Activated B cell treated with CpG ODN at 0.5 μM for 24 hours (primary cell): Measurements from ENCODE around the gene CPXCR1. TPM values are rescaled to one million over a fixed set of nuclear protein-coding genes. Genes with fewer than 3 reads are reported as not detected.
"Not testable (repeated sequence)": the region's sequence is repeated elsewhere in the genome, so short reads cannot be mapped to it uniquely, and the experiment has no call there.

Experiments used
- ATAC-seq: fragments of 200-7000 bp; cut with Tn5 transposase; one replicate; pipeline ENCODE4 v1.10.0; 2021; ENCODE audit warnings: low read depth, mild to moderate bottlenecking, moderate library complexity
- CTCF ChIA-PET: fragments of 350-600 bp; sonication (Branson Sonifier 250); formaldehyde crosslinking; loops from one replicate; lab custom pipeline; 2021; ENCODE audit warnings: antibody characterized with exemption; lab: Charles Lee
- POLR2A ChIA-PET: fragments of 350-600 bp; sonication (Branson Sonifier 250); formaldehyde crosslinking; loops from one replicate; lab custom pipeline; 2021; ENCODE audit warnings: antibody characterized with exemption; lab: Charles Lee
- DNase-seq: peaks from one replicate; pipeline ENCODE4 v3.0.0; 2022
- H3K27ac Mint-ChIP-seq: one replicate; pipeline ENCODE4 v1.8.0; 2020; ENCODE audit warnings: mixed read lengths
- H3K27me3 Mint-ChIP-seq: one replicate; pipeline ENCODE4 v1.8.0; 2021; ENCODE audit warnings: mixed read lengths
- H3K36me3 Mint-ChIP-seq: one replicate; pipeline ENCODE4 v1.8.0; 2021; ENCODE audit warnings: low read depth, mixed read lengths
- H3K4me1 Mint-ChIP-seq: one replicate; pipeline ENCODE4 v1.8.0; 2021; ENCODE audit warnings: mixed read lengths
- H3K4me3 Mint-ChIP-seq: one replicate; pipeline ENCODE4 v1.8.0; 2020; ENCODE audit warnings: mild to moderate bottlenecking, mixed read lengths
- H3K9me3 Mint-ChIP-seq: one replicate; pipeline ENCODE4 v1.8.0; 2020; ENCODE audit warnings: mixed read lengths
- intact Hi-C: fragments of 100-400 bp; cut with micrococcal nuclease; formaldehyde crosslinking; loops from one replicate; pipeline ENCODE4 v1.15.1; 2024
- total RNA-seq: library from RNA; stranded (reverse); gene quantifications from 2 replicates; pipeline ENCODE4 v1.2.3, GENCODE V29; 2022
- TF ChIP-seq, protein P1 (sequence below): fragments of 200-600 bp; IDR thresholded peaks from one replicate; pipeline ENCODE4 v1.8.0; 2022; ENCODE audit warnings: antibody characterized with exemption, mild to moderate bottlenecking

CPXCR1 gene
- total RNA-seq = not detected in 2 replicates

DNA sequence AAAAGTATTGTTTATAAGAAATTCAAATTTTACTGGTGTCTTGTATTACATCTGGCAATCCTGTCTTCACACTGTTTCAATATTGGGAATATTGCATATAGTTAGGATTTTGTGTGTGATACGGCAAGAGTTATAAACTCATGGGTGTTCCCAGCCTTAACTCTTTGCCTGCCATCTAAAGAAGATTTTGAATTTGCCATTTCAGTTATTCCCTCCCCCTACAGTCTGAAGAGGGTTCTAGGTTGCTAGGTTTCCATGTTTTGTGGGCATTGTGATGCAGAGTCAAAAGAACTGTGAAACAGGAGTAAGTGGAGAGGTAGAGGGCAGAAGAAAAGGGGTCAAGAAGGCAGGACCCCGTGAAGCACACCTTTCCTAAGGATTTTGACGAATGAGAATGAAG is at the start of gene CPXCR1:
Gene CPXCR1 (plus strand): TSS at position 301 of the 400 bp plus-strand sequence. CDS start 6,190 bp downstream, outside the sequence.
- Mint-ChIP-seq H3K36me3 (no peaks in the 10 kb centered on the region), H3K4me3 (no peak within 1 kb of the TSS), H3K27me3 (no peaks in the 10 kb centered on the region), H3K4me1 (no peaks in the 10 kb centered on the region), H3K27ac (no peak within 1 kb of the TSS), H3K9me3 (no peaks in the 10 kb centered on the region)
- POLR2A ChIA-PET = no interaction called here
- CTCF ChIA-PET = no interaction called here
- ATAC-seq (no peak), DNase-seq (no peak)
- intact Hi-C loops = no loop called here
- TF ChIP-seq, protein P1, sequence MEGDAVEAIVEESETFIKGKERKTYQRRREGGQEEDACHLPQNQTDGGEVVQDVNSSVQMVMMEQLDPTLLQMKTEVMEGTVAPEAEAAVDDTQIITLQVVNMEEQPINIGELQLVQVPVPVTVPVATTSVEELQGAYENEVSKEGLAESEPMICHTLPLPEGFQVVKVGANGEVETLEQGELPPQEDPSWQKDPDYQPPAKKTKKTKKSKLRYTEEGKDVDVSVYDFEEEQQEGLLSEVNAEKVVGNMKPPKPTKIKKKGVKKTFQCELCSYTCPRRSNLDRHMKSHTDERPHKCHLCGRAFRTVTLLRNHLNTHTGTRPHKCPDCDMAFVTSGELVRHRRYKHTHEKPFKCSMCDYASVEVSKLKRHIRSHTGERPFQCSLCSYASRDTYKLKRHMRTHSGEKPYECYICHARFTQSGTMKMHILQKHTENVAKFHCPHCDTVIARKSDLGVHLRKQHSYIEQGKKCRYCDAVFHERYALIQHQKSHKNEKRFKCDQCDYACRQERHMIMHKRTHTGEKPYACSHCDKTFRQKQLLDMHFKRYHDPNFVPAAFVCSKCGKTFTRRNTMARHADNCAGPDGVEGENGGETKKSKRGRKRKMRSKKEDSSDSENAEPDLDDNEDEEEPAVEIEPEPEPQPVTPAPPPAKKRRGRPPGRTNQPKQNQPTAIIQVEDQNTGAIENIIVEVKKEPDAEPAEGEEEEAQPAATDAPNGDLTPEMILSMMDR = no peak

DNA sequence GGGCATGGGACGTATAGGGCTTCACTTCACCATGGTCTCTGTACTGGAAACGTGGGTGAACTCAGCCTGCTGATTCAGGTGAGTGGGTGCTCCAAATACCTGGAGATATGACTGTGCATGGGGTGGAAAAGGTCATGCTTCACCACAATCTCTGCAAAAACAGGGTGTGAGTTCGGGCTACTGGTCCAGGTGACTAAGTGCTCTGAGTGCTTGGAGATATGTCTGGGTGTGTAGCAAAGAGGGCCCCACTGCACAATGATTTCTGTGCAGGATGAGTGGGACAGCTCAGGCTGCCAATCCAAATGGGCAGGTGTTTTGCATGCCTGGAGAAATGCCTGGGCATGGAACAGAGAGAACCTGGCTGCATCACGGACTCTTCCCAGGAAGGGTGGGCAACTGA is 11.2 kb upstream of the CPXCR1 start:
- peaks cover 4% of the 10 kb centered on the region for H3K9me3 Mint-ChIP-seq
- TF ChIP-seq, protein P1 = no peak
- H3K27ac Mint-ChIP-seq = no peak overlapping the region
- ChIA-PET CTCF (no interaction called here), POLR2A (no interaction called here)
- intact Hi-C loops = no loop called here
- H3K36me3 Mint-ChIP-seq = no peaks in the 10 kb centered on the region
- no peaks in the 10 kb centered on the region for H3K27me3 Mint-ChIP-seq
- ATAC-seq = no peak
- H3K4me3 Mint-ChIP-seq = no peak overlapping the region
- no peaks in the 10 kb centered on the region for H3K4me1 Mint-ChIP-seq
- no peak for DNase-seq

DNA sequence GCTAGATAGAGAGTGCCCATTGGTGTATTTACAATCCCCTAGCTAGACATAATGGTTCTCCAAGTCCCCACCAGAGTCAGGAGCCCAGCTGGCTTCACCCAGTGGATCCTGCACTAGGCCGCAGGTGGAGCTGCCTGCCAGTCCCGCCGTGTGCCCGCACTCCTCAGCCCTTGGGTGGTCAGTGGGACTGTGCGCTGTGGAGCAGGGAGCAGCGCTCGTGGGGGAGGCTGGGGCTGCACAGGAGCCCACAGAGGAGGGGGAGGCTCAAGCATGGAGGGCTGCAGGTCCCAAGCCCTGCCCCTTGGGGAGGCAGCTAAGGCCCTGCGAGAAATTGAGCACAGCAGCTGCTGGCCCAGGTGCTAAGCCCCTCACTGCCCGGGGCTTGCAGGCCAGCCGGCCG is 810 bp upstream of the CPXCR1 start:
- H3K27ac Mint-ChIP-seq, ATAC-seq, CTCF ChIA-PET, H3K9me3 Mint-ChIP-seq, H3K4me1 Mint-ChIP-seq, intact Hi-C loops, DNase-seq, POLR2A ChIA-PET, H3K36me3 Mint-ChIP-seq, H3K27me3 Mint-ChIP-seq, H3K4me3 Mint-ChIP-seq: not testable (repeated sequence)

DNA sequence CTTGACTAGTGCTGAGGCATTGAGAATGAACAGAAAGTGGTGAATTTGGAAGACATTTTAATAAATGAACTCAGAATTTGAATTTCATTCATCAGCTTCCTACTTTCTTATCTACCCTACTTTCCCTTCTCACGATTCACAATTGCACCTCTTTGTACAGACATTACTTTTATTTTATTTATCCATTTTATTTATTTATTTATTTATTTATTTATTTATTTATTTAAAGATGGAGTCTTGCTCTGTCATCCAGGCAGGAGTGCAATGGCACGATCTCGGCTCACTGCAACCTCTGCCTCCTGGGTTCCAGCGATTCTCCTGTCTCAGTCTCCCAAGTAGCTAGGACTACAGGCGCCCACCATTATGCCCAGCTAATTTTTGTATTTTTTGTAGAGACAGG is 5.3 kb downstream of the CPXCR1 start:
- POLR2A ChIA-PET, H3K36me3 Mint-ChIP-seq, H3K27me3 Mint-ChIP-seq, H3K27ac Mint-ChIP-seq, CTCF ChIA-PET, H3K9me3 Mint-ChIP-seq, H3K4me1 Mint-ChIP-seq, DNase-seq, ATAC-seq, intact Hi-C loops, H3K4me3 Mint-ChIP-seq: not testable (repeated sequence)

DNA sequence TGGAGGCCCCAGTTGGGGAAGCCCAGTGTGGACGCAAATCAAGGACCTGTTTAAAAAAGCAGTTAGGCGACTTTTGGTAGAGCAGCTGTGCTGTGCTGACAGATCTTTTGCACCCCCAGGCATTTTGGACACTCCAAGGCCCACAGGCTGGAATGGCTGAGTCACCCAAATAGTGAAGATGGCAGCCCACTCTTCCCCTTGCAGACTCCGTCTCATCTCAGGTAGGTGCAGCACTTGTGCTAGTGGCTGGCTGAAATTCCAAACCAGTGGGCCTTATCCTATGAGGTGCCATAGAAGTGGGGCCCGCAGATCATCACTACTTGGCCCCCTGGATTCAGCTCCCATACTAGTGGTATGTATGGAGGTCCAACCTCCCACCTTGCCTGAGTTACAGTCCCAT is 42.8 kb downstream of the CPXCR1 start:
- H3K4me1 Mint-ChIP-seq = no peaks in the 10 kb centered on the region
- no peaks in the 10 kb centered on the region for H3K27me3 Mint-ChIP-seq
- DNase-seq = no peak
- ChIA-PET POLR2A (no interaction called here), CTCF (no interaction called here)
- intact Hi-C loops = no loop called here
- peaks cover 6% of the 10 kb centered on the region for H3K9me3 Mint-ChIP-seq
- H3K4me3 Mint-ChIP-seq = no peak overlapping the region
- no peak for ATAC-seq
- H3K36me3 Mint-ChIP-seq = no peaks in the 10 kb centered on the region
- H3K27ac Mint-ChIP-seq = no peak overlapping the region
- TF ChIP-seq, protein P1 = no peak
